Hepatocyte (in vitro differentiated cells): ENCODE measurements around the gene ADAMTS14. TPM values are rescaled to one million over a fixed set of nuclear protein-coding genes. Genes with fewer than 3 reads are reported as not detected.

Source experiments
- DNase-seq: peaks from one replicate; pipeline ENCODE4 v3.0.0-alpha.2; 2016; ENCODE audit warnings: low spot score
- H2AFZ ChIP-seq: fragments of 200-600 bp; sonication (generic); 2 replicates; pipeline ENCODE4 v1.6.0; 2016; ENCODE audit warnings: antibody characterized with exemption, mild to moderate bottlenecking
- H3K27ac ChIP-seq: fragments of 200-600 bp; sonication (generic); 2 replicates; pipeline ENCODE4 v1.5.1; 2016; ENCODE audit warnings: mild to moderate bottlenecking
- H3K27me3 ChIP-seq: fragments of 200-600 bp; sonication (generic); 2 replicates; pipeline ENCODE4 v1.6.1; 2016
- H3K36me3 ChIP-seq: fragments of 200-600 bp; sonication (generic); replicated peaks from 2 replicates; pipeline ENCODE4 v1.5.1; 2016; ENCODE audit warnings: low read depth; ENCODE audit not compliant: insufficient read depth
- H3K4me1 ChIP-seq: fragments of 200-600 bp; sonication (generic); 2 replicates; pipeline ENCODE4 v1.5.1; 2016; ENCODE audit warnings: mild to moderate bottlenecking, moderate library complexity; ENCODE audit not compliant: insufficient read depth
- H3K4me2 ChIP-seq: fragments of 200-600 bp; sonication (generic); 2 replicates; pipeline ENCODE4 v1.6.0; 2016
- H3K4me3 ChIP-seq: fragments of 200-600 bp; sonication (generic); 2 replicates; pipeline ENCODE4 v1.5.1; 2016; ENCODE audit warnings: mild to moderate bottlenecking
- H3K79me2 ChIP-seq: fragments of 200-600 bp; sonication (generic); 2 replicates; pipeline ENCODE4 v1.6.0; 2017; ENCODE audit warnings: mild to moderate bottlenecking
- H3K9me2 ChIP-seq: fragments of 200-600 bp; sonication (generic); replicated peaks from 2 replicates; pipeline ENCODE4 v1.6.0; 2017; ENCODE audit warnings: mild to moderate bottlenecking; ENCODE audit not compliant: insufficient read depth
- H3K9me3 ChIP-seq: fragments of 200-600 bp; sonication (generic); 2 replicates; pipeline ENCODE4 v1.5.1; 2016; ENCODE audit warnings: low read depth, mild to moderate bottlenecking
- H4K20me1 ChIP-seq: fragments of 200-600 bp; sonication (generic); 2 replicates; pipeline ENCODE4 v1.6.0; 2016; ENCODE audit warnings: mild to moderate bottlenecking; ENCODE audit not compliant: insufficient read depth, poor library complexity, severe bottlenecking
- CTCF ChIP-seq: fragments of 200-600 bp; sonication (generic); IDR thresholded peaks from 2 replicates; pipeline ENCODE4 v1.5.1; 2016; ENCODE audit warnings: antibody characterized with exemption, mild to moderate bottlenecking; ENCODE audit not compliant: poor library complexity
- EZH2 ChIP-seq: fragments of 200-600 bp; sonication (generic); IDR thresholded peaks from 2 replicates; pipeline ENCODE4 v1.6.1; 2016; ENCODE audit warnings: antibody characterized with exemption, mild to moderate bottlenecking, borderline replicate concordance
- EZH2phosphoT487 ChIP-seq: fragments of 200-600 bp; sonication (generic); IDR thresholded peaks from one replicate; pipeline ENCODE4 v1.6.1; 2018; ENCODE audit warnings: antibody characterized with exemption, mild to moderate bottlenecking, low read depth, moderate library complexity; ENCODE audit not compliant: unreplicated experiment, severe bottlenecking
- WGBS: methylation state at CpG from one replicate; pipeline ENCODE4 v1.1.6; 2016; ENCODE audit warnings: low lambda C conversion rate; ENCODE audit errors: missing lambda C conversion rate; 5-methylcytosine and 5-hydroxymethylcytosine counted together
- polyA plus RNA-seq: library from polyadenylated mRNA; unstranded; fragments of >200 nt; fragmentation: Nextera tagmentation; extraction: Ambion mirVana; gene quantifications from 2 replicates; pipeline ENCODE4 v1.2.1, GENCODE V29; 2016
- total RNA-seq: library from RNA; depleted of rRNA; stranded (reverse); fragments of >200 nt; gene quantifications from 2 replicates; pipeline ENCODE4 v1.2.3, GENCODE V29; 2014

ADAMTS14 gene
- total and polyA plus RNA-seq, 2 experiments from 2014 or later, result 0.87 to 2.1 TPM

GRCh38 chr10:70659306-70659705, 13.0 kb upstream of the ADAMTS14 start:
- H4K20me1 ChIP-seq, result no peaks in the 10 kb centered on the region
- H3K9me3 ChIP-seq, result no peaks in the 10 kb centered on the region
- TF ChIP-seq CTCF, result no peak
- TF ChIP-seq EZH2, result no peak
- no peak for TF ChIP-seq EZH2phosphoT487
- no peak overlapping the region for H3K4me2 ChIP-seq
- H3K9me2 ChIP-seq, result no peaks in the 10 kb centered on the region
- no peaks in the 10 kb centered on the region for H3K36me3 ChIP-seq
- DNase-seq, result no peak
- H3K27ac ChIP-seq, result no peak overlapping the region
- no peak overlapping the region for H2AFZ ChIP-seq
- WGBS, result 84% methylated on average over 1 of the region's 1 CpG
- peaks cover 11% of the 10 kb centered on the region for H3K4me1 ChIP-seq
- H3K79me2 ChIP-seq, result no peaks in the 10 kb centered on the region
- H3K27me3 ChIP-seq, result no peaks in the 10 kb centered on the region
- no peak overlapping the region for H3K4me3 ChIP-seq

- no peaks in the 10 kb centered on the region for H3K27me3 ChIP-seq
- no peaks in the 10 kb centered on the region for H3K79me2 ChIP-seq
- no peaks in the 10 kb centered on the region for H3K36me3 ChIP-seq
- no peaks in the 10 kb centered on the region for H3K9me3 ChIP-seq
- H3K4me2 ChIP-seq, result no peak overlapping the region
- H3K4me3 ChIP-seq, result no peak overlapping the region
- no peaks in the 10 kb centered on the region for H4K20me1 ChIP-seq
- 93% methylated on average over 4 of the region's 4 CpGs for WGBS
- peaks cover 11% of the 10 kb centered on the region for H3K4me1 ChIP-seq
- no peak for TF ChIP-seq EZH2
- no peak for TF ChIP-seq EZH2phosphoT487
- no peak for TF ChIP-seq CTCF
- no peaks in the 10 kb centered on the region for H3K9me2 ChIP-seq
- no peak overlapping the region for H2AFZ ChIP-seq
- no peak overlapping the region for H3K27ac ChIP-seq
- DNase-seq, result no peak
Measured at GRCh38 chr10:70660722-70661121, 11.6 kb upstream of the ADAMTS14 start.

GRCh38 chr10:70661623-70662361, 10.5 kb upstream of the ADAMTS14 start:
- TF ChIP-seq EZH2, result no peak
- TF ChIP-seq CTCF, result no peak
- no peak for TF ChIP-seq EZH2phosphoT487
- Histone ChIP-seq H3K4me2 (no peak overlapping the region), H3K4me3 (no peak overlapping the region), H3K36me3 (no peaks in the 10 kb centered on the region), H3K4me1 (peaks cover 11% of the 10 kb centered on the region), H2AFZ (no peak overlapping the region), H3K9me3 (no peaks in the 10 kb centered on the region), H3K9me2 (no peaks in the 10 kb centered on the region), H3K27me3 (no peaks in the 10 kb centered on the region), H3K79me2 (no peaks in the 10 kb centered on the region), H4K20me1 (no peaks in the 10 kb centered on the region), H3K27ac (peak overlapping the region; percentile 89)
- WGBS, result 79% methylated on average over 11 of the region's 11 CpGs
- DNase-seq, result no peak
